GM23338 (cell line): ENCODE measurements around the gene NQO1. TPM values are rescaled to one million over a fixed set of nuclear protein-coding genes. Genes with fewer than 3 reads are reported as not detected.

Source experiments
- ATAC-seq: fragments of 200-7000 bp; cut with Tn5 transposase; 3 replicates; pipeline ENCODE4 v1.9.1; 2020
- DNase-seq: peaks from one replicate; pipeline ENCODE4 v3.0.0-alpha.2; 2015; ENCODE audit warnings: low spot score
- H2AFZ ChIP-seq: fragments of 200-600 bp; sonication (generic); 2 replicates; pipeline ENCODE4 v1.8.0; 2016; ENCODE audit warnings: antibody characterized with exemption, mild to moderate bottlenecking, moderate library complexity
- H3F3A ChIP-seq: fragments of 200-600 bp; sonication (generic); replicated peaks from 2 replicates; pipeline ENCODE4 v1.8.0; 2017; ENCODE audit warnings: antibody characterized with exemption, mixed run types, low read depth
- H3K27ac ChIP-seq: fragments of 200-600 bp; sonication (generic); 2 replicates; pipeline ENCODE4 v1.6.1; 2016; ENCODE audit warnings: low read depth
- H3K27me3 ChIP-seq: fragments of 200-600 bp; sonication (generic); 2 replicates; pipeline ENCODE4 v1.8.0; 2016; ENCODE audit warnings: mild to moderate bottlenecking, mixed run types, moderate library complexity; ENCODE audit not compliant: insufficient read depth
- H3K36me3 ChIP-seq: fragments of 200-600 bp; sonication (generic); 2 replicates; pipeline ENCODE4 v1.8.0; 2016; ENCODE audit warnings: mild to moderate bottlenecking; ENCODE audit not compliant: insufficient read depth
- H3K4me1 ChIP-seq: fragments of 200-600 bp; sonication (generic); 2 replicates; pipeline ENCODE4 v1.8.0; 2016; ENCODE audit warnings: mild to moderate bottlenecking, moderate library complexity; ENCODE audit not compliant: insufficient read depth
- H3K4me2 ChIP-seq: fragments of 200-600 bp; sonication (generic); 2 replicates; pipeline ENCODE4 v1.7.1; 2017; ENCODE audit warnings: mixed run types
- H3K4me3 ChIP-seq: fragments of 200-600 bp; sonication (generic); 2 replicates; pipeline ENCODE4 v1.6.1; 2016; ENCODE audit warnings: mixed run types
- H3K79me2 ChIP-seq: fragments of 200-600 bp; sonication (generic); replicated peaks from 2 replicates; pipeline ENCODE4 v1.8.0; 2017; ENCODE audit warnings: mild to moderate bottlenecking; ENCODE audit not compliant: insufficient read depth
- H3K9me2 ChIP-seq: fragments of 200-600 bp; sonication (generic); 2 replicates; pipeline ENCODE4 v1.8.0; 2017; ENCODE audit not compliant: insufficient read depth
- H4K20me1 ChIP-seq: fragments of 200-600 bp; sonication (generic); replicated peaks from 2 replicates; pipeline ENCODE4 v1.8.0; 2017; ENCODE audit warnings: mild to moderate bottlenecking; ENCODE audit not compliant: insufficient read depth
- H3K27ac Mint-ChIP-seq: 2 replicates; pipeline ENCODE4 v1.8.0; 2020; ENCODE audit warnings: inconsistent platforms, mild to moderate bottlenecking, moderate library complexity, mixed read lengths
- H3K27me3 Mint-ChIP-seq: 3 replicates; pipeline ENCODE4 v1.8.0; 2022; ENCODE audit warnings: low read depth, mild to moderate bottlenecking, moderate library complexity, mixed read lengths, inconsistent platforms; ENCODE audit not compliant: insufficient read depth, poor library complexity
- H3K36me3 Mint-ChIP-seq: 3 replicates; pipeline ENCODE4 v1.8.0; 2021; ENCODE audit warnings: low read depth, mild to moderate bottlenecking, inconsistent platforms, moderate library complexity, mixed read lengths
- H3K4me1 Mint-ChIP-seq: 3 replicates; pipeline ENCODE4 v1.8.0; 2020; ENCODE audit warnings: mild to moderate bottlenecking, inconsistent platforms, mixed read lengths
- H3K4me3 Mint-ChIP-seq: 3 replicates; pipeline ENCODE4 v1.8.0; 2021; ENCODE audit warnings: moderate library complexity, mild to moderate bottlenecking, inconsistent platforms, mixed read lengths
- H3K9me3 Mint-ChIP-seq: 3 replicates; pipeline ENCODE4 v1.8.0; 2020; ENCODE audit warnings: moderate library complexity, mild to moderate bottlenecking, inconsistent platforms, mixed read lengths
- CREB1 ChIP-seq: fragments of 250-450 bp; sonication (Bioruptor Pico); IDR thresholded peaks from 2 replicates; pipeline ENCODE4 v1.5.0; 2020; ENCODE audit warnings: low read depth, mild to moderate bottlenecking, moderate library complexity
- EZH2phosphoT487 ChIP-seq: fragments of 200-600 bp; sonication (generic); IDR thresholded peaks from one replicate; pipeline ENCODE4 v1.8.1; 2018; ENCODE audit warnings: antibody characterized with exemption; ENCODE audit not compliant: unreplicated experiment
- JUNB ChIP-seq: IDR thresholded peaks from one replicate; pipeline ENCODE4 v1.6.1; 2016; ENCODE audit warnings: antibody characterized with exemption; ENCODE audit not compliant: unreplicated experiment
- NANOG ChIP-seq: IDR thresholded peaks from 2 replicates; pipeline ENCODE4 v1.6.1; 2016; ENCODE audit warnings: antibody characterized with exemption, borderline replicate concordance
- STAT1 ChIP-seq: IDR thresholded peaks from one replicate; pipeline ENCODE4 v1.6.1; 2016; ENCODE audit warnings: antibody characterized with exemption; ENCODE audit not compliant: unreplicated experiment
- ZNF331 ChIP-seq: fragments of 250-450 bp; sonication (Bioruptor Pico); IDR thresholded peaks from 2 replicates; pipeline ENCODE4 v1.5.0; 2020; ENCODE audit warnings: low read depth, mild to moderate bottlenecking, moderate library complexity
- polyA plus RNA-seq: library from polyadenylated mRNA; unstranded; fragments of >200 nt; fragmentation: Nextera tagmentation; extraction: Ambion mirVana; gene quantifications from 2 replicates; pipeline ENCODE4 v1.2.1, GENCODE V29; 2016
- total RNA-seq: library from RNA; depleted of rRNA; stranded (reverse); fragments of >200 nt; shearing (Covaris generic); gene quantifications from 2 replicates; pipeline ENCODE4 v1.2.3, GENCODE V29; 2014
- TF ChIP-seq, protein P1 (sequence below): IDR thresholded peaks from one replicate; pipeline ENCODE4 v1.6.1; 2018; ENCODE audit warnings: antibody characterized with exemption; ENCODE audit not compliant: unreplicated experiment
- TF ChIP-seq, protein P2 (sequence below): IDR thresholded peaks from 2 replicates; pipeline ENCODE4 v1.6.1; 2016; ENCODE audit warnings: antibody characterized with exemption
- TF ChIP-seq, protein P3 (sequence below), 2 experiments: fragments of 200-600 bp in 1 of 2; sonication (generic) in 1 of 2; conservative IDR thresholded peaks; 2 replicates each; pipeline versions ENCODE4 v1.5.1 to v1.6.1; 2016 to 2017; ENCODE audit warnings: antibody characterized with exemption in 2 of 2, low read depth in 2 of 2, mild to moderate bottlenecking in 2 of 2, moderate library complexity in 1 of 2

The NQO1 gene
- total and polyA plus RNA-seq, 2 experiments from 2014 or later, result 80.9 to 86.3 TPM

DNA sequence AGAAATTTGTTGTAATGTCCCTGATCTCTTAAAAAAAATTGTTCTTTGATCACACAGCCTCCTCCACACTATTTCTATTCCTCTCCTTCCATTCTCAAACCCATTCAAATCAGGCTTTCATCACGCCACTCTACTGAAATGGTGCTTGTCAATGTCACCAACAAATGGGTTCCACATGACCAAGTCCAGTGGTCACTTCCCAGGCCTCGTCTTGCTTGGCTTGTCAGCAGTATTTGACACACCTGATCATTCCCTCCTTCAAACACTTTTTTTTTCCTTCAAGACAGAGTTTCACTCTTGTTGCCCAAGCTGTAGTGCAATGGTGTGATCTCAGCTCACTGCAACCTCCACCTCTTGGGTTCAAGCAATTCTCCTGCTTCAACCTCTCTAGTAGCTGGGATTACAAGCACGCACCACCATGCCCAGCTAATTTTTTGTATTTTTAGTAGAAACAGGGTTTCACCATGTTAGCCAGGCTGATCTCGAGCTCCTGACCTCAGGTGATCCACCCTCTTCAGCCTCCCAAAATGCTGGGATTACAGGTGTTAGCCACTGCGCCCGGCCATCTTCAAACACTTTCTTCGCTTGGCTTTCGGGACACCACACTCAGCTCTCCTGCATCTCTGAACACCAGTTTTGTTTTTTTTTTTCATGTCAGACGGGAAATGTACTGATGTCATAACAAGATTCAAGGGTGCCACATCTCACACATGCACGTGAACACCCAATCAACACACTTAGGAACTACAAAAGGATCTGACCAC lies 18.3 kb downstream of the NQO1 start (continued):
- TF ChIP-seq, protein P1, sequence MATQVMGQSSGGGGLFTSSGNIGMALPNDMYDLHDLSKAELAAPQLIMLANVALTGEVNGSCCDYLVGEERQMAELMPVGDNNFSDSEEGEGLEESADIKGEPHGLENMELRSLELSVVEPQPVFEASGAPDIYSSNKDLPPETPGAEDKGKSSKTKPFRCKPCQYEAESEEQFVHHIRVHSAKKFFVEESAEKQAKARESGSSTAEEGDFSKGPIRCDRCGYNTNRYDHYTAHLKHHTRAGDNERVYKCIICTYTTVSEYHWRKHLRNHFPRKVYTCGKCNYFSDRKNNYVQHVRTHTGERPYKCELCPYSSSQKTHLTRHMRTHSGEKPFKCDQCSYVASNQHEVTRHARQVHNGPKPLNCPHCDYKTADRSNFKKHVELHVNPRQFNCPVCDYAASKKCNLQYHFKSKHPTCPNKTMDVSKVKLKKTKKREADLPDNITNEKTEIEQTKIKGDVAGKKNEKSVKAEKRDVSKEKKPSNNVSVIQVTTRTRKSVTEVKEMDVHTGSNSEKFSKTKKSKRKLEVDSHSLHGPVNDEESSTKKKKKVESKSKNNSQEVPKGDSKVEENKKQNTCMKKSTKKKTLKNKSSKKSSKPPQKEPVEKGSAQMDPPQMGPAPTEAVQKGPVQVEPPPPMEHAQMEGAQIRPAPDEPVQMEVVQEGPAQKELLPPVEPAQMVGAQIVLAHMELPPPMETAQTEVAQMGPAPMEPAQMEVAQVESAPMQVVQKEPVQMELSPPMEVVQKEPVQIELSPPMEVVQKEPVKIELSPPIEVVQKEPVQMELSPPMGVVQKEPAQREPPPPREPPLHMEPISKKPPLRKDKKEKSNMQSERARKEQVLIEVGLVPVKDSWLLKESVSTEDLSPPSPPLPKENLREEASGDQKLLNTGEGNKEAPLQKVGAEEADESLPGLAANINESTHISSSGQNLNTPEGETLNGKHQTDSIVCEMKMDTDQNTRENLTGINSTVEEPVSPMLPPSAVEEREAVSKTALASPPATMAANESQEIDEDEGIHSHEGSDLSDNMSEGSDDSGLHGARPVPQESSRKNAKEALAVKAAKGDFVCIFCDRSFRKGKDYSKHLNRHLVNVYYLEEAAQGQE, result no peak
- TF ChIP-seq JUNB, result no peak
- TF ChIP-seq, protein P2, sequence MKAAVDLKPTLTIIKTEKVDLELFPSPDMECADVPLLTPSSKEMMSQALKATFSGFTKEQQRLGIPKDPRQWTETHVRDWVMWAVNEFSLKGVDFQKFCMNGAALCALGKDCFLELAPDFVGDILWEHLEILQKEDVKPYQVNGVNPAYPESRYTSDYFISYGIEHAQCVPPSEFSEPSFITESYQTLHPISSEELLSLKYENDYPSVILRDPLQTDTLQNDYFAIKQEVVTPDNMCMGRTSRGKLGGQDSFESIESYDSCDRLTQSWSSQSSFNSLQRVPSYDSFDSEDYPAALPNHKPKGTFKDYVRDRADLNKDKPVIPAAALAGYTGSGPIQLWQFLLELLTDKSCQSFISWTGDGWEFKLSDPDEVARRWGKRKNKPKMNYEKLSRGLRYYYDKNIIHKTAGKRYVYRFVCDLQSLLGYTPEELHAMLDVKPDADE, result no peak
- no peak for TF ChIP-seq EZH2phosphoT487
- TF ChIP-seq CREB1 (CRISPR knock-in tag), result no peak
- TF ChIP-seq ZNF331 (CRISPR knock-in tag), result no peak

DNA sequence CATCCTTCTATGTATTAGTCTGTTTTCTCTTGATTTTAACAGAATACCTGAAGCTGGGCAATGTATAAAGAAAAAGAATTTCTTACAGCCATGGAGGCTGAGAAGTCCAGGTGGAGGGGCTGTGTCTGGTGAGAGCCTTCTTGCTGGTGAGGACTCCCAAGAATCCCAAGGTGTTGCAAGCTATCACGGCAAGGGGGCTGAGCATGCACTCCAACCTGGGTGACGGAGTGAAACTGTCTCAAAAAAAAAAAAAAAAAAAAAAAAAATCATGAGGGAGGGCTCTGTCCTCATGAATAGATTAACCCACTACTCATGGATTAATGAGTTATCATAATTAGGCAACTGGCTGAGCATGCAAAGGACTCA lies 19.4 kb downstream of the NQO1 start:
- no peaks in the 10 kb centered on the region for H3K36me3 Mint-ChIP-seq
- peaks cover 2% of the 10 kb centered on the region for H3K27me3 Mint-ChIP-seq
- Histone ChIP-seq H3K27me3 (no peaks in the 10 kb centered on the region), H3K4me1 (peaks cover 8% of the 10 kb centered on the region; the same call in 1 of the 2 replicates), H3K9me2 (no peaks in the 10 kb centered on the region), H3F3A (no peaks in the 10 kb centered on the region), H3K27ac (peak overlapping the region; percentile 70), H3K79me2 (no peaks in the 10 kb centered on the region), H2AFZ (no peak overlapping the region), H4K20me1 (no peaks in the 10 kb centered on the region; the same call in 1 of the 2 replicates), H3K4me3 (no peak overlapping the region), H3K36me3 (peaks cover 5% of the 10 kb centered on the region; the same call in 1 of the 2 replicates), H3K4me2 (no peak overlapping the region)
- ATAC-seq (no peak), DNase-seq (no peak)
- H3K9me3 Mint-ChIP-seq, result no peaks in the 10 kb centered on the region
- H3K4me1 Mint-ChIP-seq, result peaks cover 5% of the 10 kb centered on the region; the same call in 2 of the 3 replicates
- no peak overlapping the region for H3K4me3 Mint-ChIP-seq
- peak overlapping the region; percentile 38; the same call in 1 of the 2 replicates for H3K27ac Mint-ChIP-seq
- TF ChIP-seq CREB1 (CRISPR knock-in tag) (no peak), STAT1 (no peak), NANOG (no peak)
- TF ChIP-seq, protein P3, sequence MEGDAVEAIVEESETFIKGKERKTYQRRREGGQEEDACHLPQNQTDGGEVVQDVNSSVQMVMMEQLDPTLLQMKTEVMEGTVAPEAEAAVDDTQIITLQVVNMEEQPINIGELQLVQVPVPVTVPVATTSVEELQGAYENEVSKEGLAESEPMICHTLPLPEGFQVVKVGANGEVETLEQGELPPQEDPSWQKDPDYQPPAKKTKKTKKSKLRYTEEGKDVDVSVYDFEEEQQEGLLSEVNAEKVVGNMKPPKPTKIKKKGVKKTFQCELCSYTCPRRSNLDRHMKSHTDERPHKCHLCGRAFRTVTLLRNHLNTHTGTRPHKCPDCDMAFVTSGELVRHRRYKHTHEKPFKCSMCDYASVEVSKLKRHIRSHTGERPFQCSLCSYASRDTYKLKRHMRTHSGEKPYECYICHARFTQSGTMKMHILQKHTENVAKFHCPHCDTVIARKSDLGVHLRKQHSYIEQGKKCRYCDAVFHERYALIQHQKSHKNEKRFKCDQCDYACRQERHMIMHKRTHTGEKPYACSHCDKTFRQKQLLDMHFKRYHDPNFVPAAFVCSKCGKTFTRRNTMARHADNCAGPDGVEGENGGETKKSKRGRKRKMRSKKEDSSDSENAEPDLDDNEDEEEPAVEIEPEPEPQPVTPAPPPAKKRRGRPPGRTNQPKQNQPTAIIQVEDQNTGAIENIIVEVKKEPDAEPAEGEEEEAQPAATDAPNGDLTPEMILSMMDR (conservative IDR thresholded peaks at IDR 0.05; ENCODE audit: low read depth in 2 of 2), result no peak
- TF ChIP-seq, protein P1, result no peak
